Chondrocyte (in vitro differentiated cells): ENCODE results near the gene SQOR. TPM values are rescaled to one million over a fixed set of nuclear protein-coding genes. Genes with fewer than 3 reads are reported as not detected.

Experiments used
- DNase-seq: peaks from one replicate; pipeline ENCODE4 v3.0.0; 2021; ENCODE audit warnings: mixed read lengths, low spot score
- H3K27ac Mint-ChIP-seq: one replicate; pipeline ENCODE4 v1.8.0; 2021; ENCODE audit warnings: mild to moderate bottlenecking, moderate library complexity, mixed read lengths; ENCODE audit not compliant: unreplicated experiment
- H3K27me3 Mint-ChIP-seq: 2 replicates; pipeline ENCODE4 v1.8.0; 2021; ENCODE audit warnings: low read depth, mixed read lengths
- H3K36me3 Mint-ChIP-seq: 2 replicates; pipeline ENCODE4 v1.8.0; 2021; ENCODE audit warnings: low read depth, mixed read lengths
- H3K4me1 Mint-ChIP-seq: 2 replicates; pipeline ENCODE4 v1.8.0; 2021; ENCODE audit warnings: low read depth, mild to moderate bottlenecking, mixed read lengths
- H3K4me3 Mint-ChIP-seq: one replicate; pipeline ENCODE4 v1.8.0; 2021; ENCODE audit warnings: mild to moderate bottlenecking, moderate library complexity, mixed read lengths; ENCODE audit not compliant: unreplicated experiment
- H3K9me3 Mint-ChIP-seq: 2 replicates; pipeline ENCODE4 v1.8.0; 2021; ENCODE audit warnings: low read depth, mixed read lengths
- total RNA-seq: library from RNA; stranded (reverse); gene quantifications from 3 replicates; pipeline ENCODE4 v1.2.1, GENCODE V29; 2021
- TF ChIP-seq, protein P1 (sequence below): fragments of 200-600 bp; sonication (generic); IDR thresholded peaks from 2 replicates; pipeline ENCODE4 v1.5.0; 2021; ENCODE audit warnings: antibody characterized with exemption, mild to moderate bottlenecking, moderate library complexity

The SQOR gene
- total RNA-seq, 1 donor from 2014 or later = 10.9 TPM

DNA sequence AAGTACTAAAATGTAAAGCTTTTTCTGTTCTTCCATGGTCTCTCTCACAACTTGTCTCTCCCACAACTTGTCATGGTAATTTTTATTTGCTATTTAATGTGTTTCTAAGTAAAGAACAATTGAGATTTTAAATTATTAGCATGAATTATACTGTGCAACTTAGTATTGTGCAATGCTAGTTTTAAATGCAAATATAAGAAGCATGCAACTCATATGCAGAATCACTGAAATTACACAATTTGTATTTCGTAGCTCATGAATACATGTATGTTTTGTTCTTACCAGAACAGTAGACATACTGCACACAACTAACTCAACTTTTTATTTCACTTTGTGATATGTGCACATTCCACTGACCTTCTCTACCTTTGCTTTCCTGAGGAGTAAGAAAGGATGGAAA lies 96.5 kb downstream of the SQOR start:
- H3K4me3 Mint-ChIP-seq = no peak overlapping the region
- TF ChIP-seq, protein P1, sequence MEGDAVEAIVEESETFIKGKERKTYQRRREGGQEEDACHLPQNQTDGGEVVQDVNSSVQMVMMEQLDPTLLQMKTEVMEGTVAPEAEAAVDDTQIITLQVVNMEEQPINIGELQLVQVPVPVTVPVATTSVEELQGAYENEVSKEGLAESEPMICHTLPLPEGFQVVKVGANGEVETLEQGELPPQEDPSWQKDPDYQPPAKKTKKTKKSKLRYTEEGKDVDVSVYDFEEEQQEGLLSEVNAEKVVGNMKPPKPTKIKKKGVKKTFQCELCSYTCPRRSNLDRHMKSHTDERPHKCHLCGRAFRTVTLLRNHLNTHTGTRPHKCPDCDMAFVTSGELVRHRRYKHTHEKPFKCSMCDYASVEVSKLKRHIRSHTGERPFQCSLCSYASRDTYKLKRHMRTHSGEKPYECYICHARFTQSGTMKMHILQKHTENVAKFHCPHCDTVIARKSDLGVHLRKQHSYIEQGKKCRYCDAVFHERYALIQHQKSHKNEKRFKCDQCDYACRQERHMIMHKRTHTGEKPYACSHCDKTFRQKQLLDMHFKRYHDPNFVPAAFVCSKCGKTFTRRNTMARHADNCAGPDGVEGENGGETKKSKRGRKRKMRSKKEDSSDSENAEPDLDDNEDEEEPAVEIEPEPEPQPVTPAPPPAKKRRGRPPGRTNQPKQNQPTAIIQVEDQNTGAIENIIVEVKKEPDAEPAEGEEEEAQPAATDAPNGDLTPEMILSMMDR = no peak
- no peaks in the 10 kb centered on the region for H3K9me3 Mint-ChIP-seq
- DNase-seq = no peak
- no peaks in the 10 kb centered on the region for H3K4me1 Mint-ChIP-seq
- H3K27ac Mint-ChIP-seq = no peak overlapping the region
- peaks cover 21% of the 10 kb centered on the region for H3K27me3 Mint-ChIP-seq
- H3K36me3 Mint-ChIP-seq = no peaks in the 10 kb centered on the region

- DNase-seq = no peak
- H3K27me3 Mint-ChIP-seq = peaks cover 21% of the 10 kb centered on the region
- TF ChIP-seq, protein P1 = no peak
- no peaks in the 10 kb centered on the region for H3K36me3 Mint-ChIP-seq
- H3K27ac Mint-ChIP-seq = no peak overlapping the region
- no peaks in the 10 kb centered on the region for H3K9me3 Mint-ChIP-seq
- H3K4me1 Mint-ChIP-seq = no peaks in the 10 kb centered on the region
- H3K4me3 Mint-ChIP-seq = no peak overlapping the region
Observed at GRCh38 chr15:45732662-45733061, 97.8 kb downstream of the SQOR start.

DNA sequence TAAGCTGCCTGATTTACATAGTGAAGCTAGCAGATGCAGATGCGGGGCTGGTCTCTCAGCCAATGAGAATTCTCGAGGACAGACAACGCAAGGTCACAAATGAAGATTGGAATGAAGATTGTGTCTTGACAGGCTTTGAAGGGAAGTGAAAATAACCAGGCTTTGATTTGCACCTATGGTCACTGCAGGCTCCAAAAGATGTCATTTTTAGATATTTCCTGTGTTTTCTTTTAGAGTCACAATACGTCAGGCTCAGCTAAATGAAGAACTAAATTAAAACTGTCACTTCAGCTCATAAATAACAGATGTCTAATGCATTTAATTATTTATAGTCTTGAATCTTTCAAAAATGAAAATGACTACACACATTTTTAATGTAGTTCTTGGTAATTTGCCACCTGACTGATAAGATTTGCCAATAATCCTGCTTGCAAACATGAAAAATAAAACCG lies 99.5 kb downstream of the SQOR start:
- DNase-seq = no peak
- Mint-ChIP-seq H3K27ac (no peak overlapping the region), H3K9me3 (no peaks in the 10 kb centered on the region), H3K27me3 (peaks cover 29% of the 10 kb centered on the region), H3K36me3 (no peaks in the 10 kb centered on the region), H3K4me3 (no peak overlapping the region), H3K4me1 (no peaks in the 10 kb centered on the region)
- TF ChIP-seq, protein P1 = no peak

Other genes starting within 250 kb of the SQOR start
- gene SLC30A4, start 112.3 kb upstream of the SQOR start, total RNA-seq = 16.8 to 17.4 TPM (median 17.1 TPM) in 3 replicates
- gene BLOC1S6, start 47.6 kb upstream of the SQOR start, total RNA-seq = 49.2 to 51.4 TPM (median 50.9 TPM) in 3 replicates